MM.1S (cell line): ENCODE data around the gene GCLC.

Source experiments
- DNase-seq: peaks from one replicate; pipeline ENCODE4 v3.0.0-alpha.2; 2015
- H2AFZ ChIP-seq: fragments of 300-600 bp; sonication (generic); 2 replicates; pipeline ENCODE4 v1.6.0; 2016; ENCODE audit warnings: antibody characterized with exemption, low read length
- H3F3A ChIP-seq: fragments of 300-600 bp; sonication (generic); 2 replicates; pipeline ENCODE4 v1.6.1; 2016; ENCODE audit warnings: mild to moderate bottlenecking, antibody characterized with exemption, low read length, moderate library complexity, mixed read lengths; ENCODE audit not compliant: insufficient read depth
- H3K27ac ChIP-seq: fragments of 300-600 bp; sonication (generic); 2 replicates; pipeline ENCODE4 v1.5.1; 2016; ENCODE audit warnings: mild to moderate bottlenecking, low read length
- H3K27me3 ChIP-seq: fragments of 300-600 bp; sonication (generic); replicated peaks from 2 replicates; pipeline ENCODE4 v1.6.0; 2016; ENCODE audit warnings: low read length; ENCODE audit not compliant: insufficient read depth
- H3K36me3 ChIP-seq: fragments of 300-600 bp; sonication (generic); replicated peaks from 2 replicates; pipeline ENCODE4 v1.6.1; 2016; ENCODE audit warnings: mild to moderate bottlenecking, low read length, mixed read lengths; ENCODE audit not compliant: insufficient read depth
- H3K4me1 ChIP-seq: fragments of 300-600 bp; sonication (generic); 2 replicates; pipeline ENCODE4 v1.6.1; 2016; ENCODE audit warnings: low read length, mixed read lengths
- H3K4me2 ChIP-seq: fragments of 300-600 bp; sonication (generic); 2 replicates; pipeline ENCODE4 v1.6.0; 2016; ENCODE audit warnings: low read depth, low read length
- H3K4me3 ChIP-seq: fragments of 300-600 bp; sonication (generic); 2 replicates; pipeline ENCODE4 v1.5.1; 2016; ENCODE audit warnings: low read length, mixed read lengths
- H3K79me2 ChIP-seq: fragments of 300-600 bp; sonication (generic); 2 replicates; pipeline ENCODE4 v1.6.1; 2016; ENCODE audit warnings: mixed run types, low read length, mixed read lengths
- H3K9ac ChIP-seq: fragments of 300-600 bp; sonication (generic); 2 replicates; pipeline ENCODE4 v1.6.1; 2016; ENCODE audit warnings: low read length, mixed read lengths
- H3K9me2 ChIP-seq: fragments of 300-600 bp; sonication (generic); replicated peaks from 2 replicates; pipeline ENCODE4 v1.6.1; 2016; ENCODE audit warnings: mild to moderate bottlenecking, low read length, mixed read lengths; ENCODE audit not compliant: insufficient read depth
- H3K9me3 ChIP-seq: fragments of 300-600 bp; sonication (generic); replicated peaks from 2 replicates; pipeline ENCODE4 v1.6.1; 2016; ENCODE audit warnings: mild to moderate bottlenecking, low read length, mixed read lengths; ENCODE audit not compliant: insufficient read depth
- H4K20me1 ChIP-seq: fragments of 300-600 bp; sonication (generic); 2 replicates; pipeline ENCODE4 v1.6.1; 2016; ENCODE audit warnings: mild to moderate bottlenecking, low read length, moderate library complexity, mixed read lengths; ENCODE audit not compliant: insufficient read depth
- CTCF ChIP-seq: fragments of 300-600 bp; sonication (generic); IDR thresholded peaks from 2 replicates; pipeline ENCODE4 v1.5.1; 2016; ENCODE audit warnings: antibody characterized with exemption, low read length, mixed read lengths
- EZH2 ChIP-seq: fragments of 300-600 bp; sonication (generic); optimal IDR thresholded peaks from 2 replicates; pipeline ENCODE3; 2017; ENCODE audit warnings: low read depth, mild to moderate bottlenecking, antibody characterized with exemption, low read length, mixed read lengths
- EZH2phosphoT487 ChIP-seq: fragments of 300-600 bp; sonication (generic); IDR thresholded peaks from 2 replicates; pipeline ENCODE4 v1.6.1; 2018; ENCODE audit warnings: antibody characterized with exemption, low read length

The GCLC gene

GRCh38 chr6:53539561-53539960 lies 5.3 kb downstream of the GCLC start:
- no peak overlapping the region for H3K9ac ChIP-seq
- DNase-seq: no peak
- H3K9me2 ChIP-seq: no peaks in the 10 kb centered on the region
- no peak overlapping the region for H3K4me3 ChIP-seq
- no peak overlapping the region for H3K4me2 ChIP-seq
- TF ChIP-seq EZH2phosphoT487: no peak
- TF ChIP-seq EZH2: no peak
- no peak for TF ChIP-seq CTCF
- peaks cover 5% of the 10 kb centered on the region; the same call in 1 of the 2 replicates for H3F3A ChIP-seq
- no peaks in the 10 kb centered on the region for H3K36me3 ChIP-seq
- no peaks in the 10 kb centered on the region for H3K9me3 ChIP-seq
- H4K20me1 ChIP-seq: no peaks in the 10 kb centered on the region
- no peak overlapping the region for H2AFZ ChIP-seq
- H3K79me2 ChIP-seq: peaks cover 71% of the 10 kb centered on the region
- no peak overlapping the region for H3K27ac ChIP-seq
- peaks cover 5% of the 10 kb centered on the region; the same call in 1 of the 2 replicates for H3K4me1 ChIP-seq
- H3K27me3 ChIP-seq: no peaks in the 10 kb centered on the region

DNA sequence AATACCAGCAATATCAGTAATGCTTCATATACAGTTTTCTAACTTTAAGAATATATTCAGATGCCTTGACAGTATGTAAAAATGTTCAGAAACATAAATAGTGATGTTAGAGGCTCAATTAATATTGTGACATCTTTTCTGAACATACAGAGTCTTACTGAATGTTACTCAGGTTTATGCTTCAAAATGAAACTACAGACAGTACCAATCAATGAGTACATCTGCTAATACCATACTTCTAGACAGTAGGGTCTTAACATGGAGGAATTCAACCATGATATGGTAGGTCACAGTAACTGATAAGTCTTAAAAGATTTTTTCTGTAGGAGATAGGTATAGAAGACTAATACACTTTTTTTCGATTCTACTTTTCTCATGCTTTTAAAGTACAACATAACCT lies 8.3 kb downstream of the GCLC start:
- no peak overlapping the region for H3K4me3 ChIP-seq
- H3K9me2 ChIP-seq: no peaks in the 10 kb centered on the region
- no peaks in the 10 kb centered on the region for H3K4me1 ChIP-seq
- TF ChIP-seq CTCF: no peak
- no peak for TF ChIP-seq EZH2phosphoT487
- TF ChIP-seq EZH2: no peak
- H3K9ac ChIP-seq: no peak overlapping the region
- no peaks in the 10 kb centered on the region for H3K27me3 ChIP-seq
- no peak overlapping the region for H3K4me2 ChIP-seq
- DNase-seq: no peak
- H3K79me2 ChIP-seq: peaks cover 59% of the 10 kb centered on the region
- H3K36me3 ChIP-seq: no peaks in the 10 kb centered on the region
- no peaks in the 10 kb centered on the region for H3K9me3 ChIP-seq
- H2AFZ ChIP-seq: no peak overlapping the region
- no peak overlapping the region for H3K27ac ChIP-seq
- H3F3A ChIP-seq: no peaks in the 10 kb centered on the region
- no peaks in the 10 kb centered on the region for H4K20me1 ChIP-seq

DNA sequence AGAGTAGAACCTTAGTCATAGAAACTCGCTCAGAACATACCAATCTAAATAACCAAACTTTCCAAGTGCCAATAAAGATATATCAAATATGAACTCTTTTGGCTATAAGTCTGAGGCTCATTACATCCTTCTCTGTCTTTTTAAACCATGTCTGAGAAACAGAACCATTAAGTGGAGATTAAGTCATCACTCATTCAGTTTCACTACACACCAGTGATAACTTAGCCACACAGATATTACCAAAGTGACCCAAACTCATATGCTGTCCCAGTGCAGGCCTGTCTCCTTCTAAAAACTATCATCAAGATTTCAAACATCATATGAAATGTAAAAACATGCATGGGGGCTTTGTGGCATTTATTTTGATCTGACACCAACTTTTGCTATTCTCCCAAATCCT lies 12.0 kb downstream of the GCLC start:
- H3K9ac ChIP-seq: no peak overlapping the region
- H3K4me1 ChIP-seq: no peaks in the 10 kb centered on the region
- H3K27ac ChIP-seq: no peak overlapping the region
- H3K9me2 ChIP-seq: no peaks in the 10 kb centered on the region
- no peaks in the 10 kb centered on the region for H3K9me3 ChIP-seq
- TF ChIP-seq CTCF: no peak
- no peak for TF ChIP-seq EZH2
- no peak for TF ChIP-seq EZH2phosphoT487
- no peaks in the 10 kb centered on the region for H3K36me3 ChIP-seq
- no peaks in the 10 kb centered on the region for H3F3A ChIP-seq
- no peak overlapping the region for H2AFZ ChIP-seq
- no peak overlapping the region for H3K4me3 ChIP-seq
- H3K27me3 ChIP-seq: no peaks in the 10 kb centered on the region
- H3K4me2 ChIP-seq: no peak overlapping the region
- DNase-seq: no peak
- H3K79me2 ChIP-seq: peaks cover 44% of the 10 kb centered on the region
- H4K20me1 ChIP-seq: no peaks in the 10 kb centered on the region
